IPS-20b (cell line): ENCODE results near the gene CTNND2.

Source experiments
- H3K27ac ChIP-seq: one replicate; pipeline ENCODE4 v1.5.1; 2013; ENCODE audit warnings: low read length
- H3K27me3 ChIP-seq: 2 replicates; pipeline ENCODE4 v1.6.1; 2013; ENCODE audit warnings: mild to moderate bottlenecking, low read length, inconsistent platforms; ENCODE audit not compliant: insufficient read depth
- H3K36me3 ChIP-seq: 2 replicates; pipeline ENCODE4 v1.6.1; 2013; ENCODE audit warnings: low read depth, mild to moderate bottlenecking, inconsistent platforms, low read length, moderate library complexity; ENCODE audit not compliant: insufficient read depth
- H3K4me1 ChIP-seq: 2 replicates; pipeline ENCODE4 v1.6.1; 2013; ENCODE audit warnings: mild to moderate bottlenecking, control low read depth, inconsistent platforms, low read length, moderate library complexity; ENCODE audit not compliant: insufficient read depth
- H3K4me3 ChIP-seq: 2 replicates; pipeline ENCODE4 v1.5.1; 2013; ENCODE audit warnings: mild to moderate bottlenecking, low read length, inconsistent platforms
- H3K9ac ChIP-seq: 2 replicates; pipeline ENCODE4 v1.6.1; 2013; ENCODE audit warnings: low read depth, mild to moderate bottlenecking, inconsistent platforms, low read length, moderate library complexity
- H3K9me3 ChIP-seq: 2 replicates; pipeline ENCODE4 v1.6.1; 2013; ENCODE audit warnings: mild to moderate bottlenecking, low read depth, low read length, inconsistent platforms; ENCODE audit not compliant: insufficient read depth

The CTNND2 gene

DNA sequence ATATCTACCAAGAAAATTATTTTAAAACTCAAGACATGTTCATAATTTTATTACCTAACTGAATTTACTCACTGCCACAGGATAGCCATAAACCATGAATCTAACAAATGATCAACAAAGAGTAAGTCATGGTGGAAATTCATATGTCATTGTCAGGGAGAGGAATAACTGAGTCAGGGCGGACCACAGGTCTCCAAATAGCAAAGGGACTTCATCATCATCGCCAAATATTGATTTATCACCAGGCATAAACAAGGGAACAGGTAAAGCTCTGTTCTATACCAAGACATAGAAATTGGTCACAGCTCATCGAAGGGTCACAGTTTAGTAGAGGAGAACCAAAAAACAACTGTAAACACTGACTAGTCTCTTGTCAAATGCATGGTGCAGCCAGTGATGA is 94.8 kb downstream of the CTNND2 start:
- Histone ChIP-seq H3K36me3 (no peaks in the 10 kb centered on the region), H3K9ac (no peak overlapping the region), H3K27ac (no peak overlapping the region), H3K4me1 (peaks cover 8% of the 10 kb centered on the region; the same call in 1 of the 2 replicates), H3K4me3 (no peak overlapping the region), H3K27me3 (no peaks in the 10 kb centered on the region), H3K9me3 (no peaks in the 10 kb centered on the region)

DNA sequence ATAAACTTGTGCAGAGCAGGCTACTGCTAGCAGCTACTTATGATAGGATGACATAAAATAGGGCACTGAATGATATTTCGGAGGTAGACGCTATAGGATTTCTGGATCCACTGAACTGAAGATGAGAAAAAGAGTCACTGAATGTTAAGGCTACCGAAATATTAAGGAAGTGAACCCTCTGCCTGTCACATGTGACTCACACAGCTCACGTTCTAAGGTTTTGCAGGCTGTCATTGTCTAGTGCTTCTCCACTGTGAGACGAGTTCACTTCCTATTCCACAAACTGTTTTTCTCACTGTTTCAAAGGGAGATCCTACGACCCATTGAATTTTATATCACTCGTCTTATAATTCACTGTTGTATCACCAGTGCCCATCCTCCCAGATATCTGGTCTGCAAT is 100.8 kb downstream of the CTNND2 start:
- Histone ChIP-seq H3K4me3 (no peak overlapping the region), H3K36me3 (no peaks in the 10 kb centered on the region), H3K9ac (no peak overlapping the region), H3K27ac (no peak overlapping the region), H3K9me3 (no peaks in the 10 kb centered on the region), H3K27me3 (no peaks in the 10 kb centered on the region), H3K4me1 (peaks cover 12% of the 10 kb centered on the region; the same call in 1 of the 2 replicates)

DNA sequence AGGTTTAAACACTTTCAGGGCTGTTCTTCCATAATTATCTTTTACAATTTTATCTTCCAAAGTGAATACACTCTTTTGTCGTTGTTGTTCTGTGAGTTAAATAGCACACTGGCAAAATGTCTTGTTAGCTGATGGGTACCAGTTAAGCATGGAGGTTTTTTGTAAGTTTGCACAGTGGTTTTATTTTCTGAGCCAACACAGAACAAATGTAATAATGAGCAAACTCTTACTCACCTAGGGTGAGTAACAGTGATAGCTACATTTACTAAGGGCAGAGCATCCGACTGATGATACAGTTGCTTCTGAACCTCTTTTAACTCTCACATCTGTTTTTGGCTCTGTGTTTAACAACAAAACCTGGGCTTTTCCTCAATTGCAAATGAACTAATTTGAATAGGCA is 103.2 kb downstream of the CTNND2 start:
- peaks cover 21% of the 10 kb centered on the region; the same call in 1 of the 2 replicates for H3K4me1 ChIP-seq
- no peak overlapping the region for H3K9ac ChIP-seq
- H3K36me3 ChIP-seq, result no peaks in the 10 kb centered on the region
- H3K4me3 ChIP-seq, result no peak overlapping the region
- H3K27ac ChIP-seq, result no peak overlapping the region
- no peaks in the 10 kb centered on the region for H3K9me3 ChIP-seq
- H3K27me3 ChIP-seq, result no peaks in the 10 kb centered on the region

DNA sequence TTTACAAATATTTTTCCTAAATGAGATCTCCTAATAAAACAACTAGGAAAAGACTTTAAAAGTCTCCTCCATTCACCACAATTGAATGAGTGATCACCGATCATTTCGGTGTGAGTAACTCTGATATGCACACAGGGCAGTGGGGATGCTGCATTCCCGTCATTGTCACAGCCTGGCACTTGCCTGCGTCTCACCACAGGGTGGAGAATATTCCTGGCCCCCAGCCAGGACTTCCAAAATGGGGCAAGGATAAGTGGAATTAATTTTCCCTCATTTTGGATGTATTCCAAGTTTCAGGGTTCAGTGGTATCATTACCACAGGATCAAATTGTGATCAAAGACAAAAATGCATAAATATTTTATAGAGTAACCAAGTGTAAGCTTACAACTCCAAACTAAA is 107.1 kb downstream of the CTNND2 start:
- no peaks in the 10 kb centered on the region for H3K9me3 ChIP-seq

DNA sequence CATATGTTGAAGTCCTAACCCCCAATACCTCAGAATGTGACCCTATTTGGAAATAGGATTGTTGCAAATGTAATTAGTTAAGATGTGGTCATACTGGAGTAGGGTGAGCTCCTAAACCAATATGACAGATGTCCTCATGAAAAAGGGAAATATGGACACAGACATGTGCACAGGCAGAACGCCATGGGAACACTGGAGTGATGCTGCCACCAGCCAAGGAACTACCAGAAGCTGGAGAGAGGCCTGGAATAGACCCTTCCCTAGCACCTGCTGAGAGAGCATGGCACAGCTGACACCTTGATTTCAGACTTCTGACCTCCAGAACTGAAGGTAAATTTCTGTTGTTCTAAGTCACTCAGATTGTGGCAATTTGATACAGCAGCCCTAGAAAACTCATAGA is 110.8 kb downstream of the CTNND2 start:
- no peak overlapping the region for H3K27ac ChIP-seq
- no peak overlapping the region for H3K9ac ChIP-seq
- no peaks in the 10 kb centered on the region for H3K27me3 ChIP-seq
- no peaks in the 10 kb centered on the region for H3K36me3 ChIP-seq
- H3K9me3 ChIP-seq, result no peaks in the 10 kb centered on the region
- H3K4me3 ChIP-seq, result no peak overlapping the region
- peaks cover 14% of the 10 kb centered on the region; the same call in 1 of the 2 replicates for H3K4me1 ChIP-seq

More for the DNA sequence above, 107.1 kb downstream of the CTNND2 start:
- peaks cover 14% of the 10 kb centered on the region; the same call in 1 of the 2 replicates for H3K4me1 ChIP-seq
- no peak overlapping the region for H3K4me3 ChIP-seq
- no peaks in the 10 kb centered on the region for H3K36me3 ChIP-seq
- H3K9ac ChIP-seq, result no peak overlapping the region
- H3K27me3 ChIP-seq, result no peaks in the 10 kb centered on the region
- H3K27ac ChIP-seq, result no peak overlapping the region

DNA sequence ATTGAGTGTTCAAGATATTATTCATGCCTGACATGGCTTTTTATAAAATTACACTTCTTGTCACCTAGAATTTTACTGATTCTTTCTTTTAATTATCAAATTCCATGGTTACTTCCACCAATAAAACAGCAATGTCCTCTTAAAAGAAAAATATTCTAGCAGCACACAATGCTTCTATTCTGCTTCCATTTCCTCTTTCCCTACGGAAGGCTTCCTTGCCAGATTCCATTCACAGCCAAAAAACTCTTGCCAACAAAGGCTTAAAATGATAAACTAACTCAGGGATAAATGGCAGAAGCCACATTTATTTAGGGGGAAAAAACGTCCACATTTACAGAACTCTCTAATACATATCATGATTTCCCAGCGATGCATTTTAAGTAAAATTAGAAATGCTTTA is 111.6 kb downstream of the CTNND2 start:
- H3K4me3 ChIP-seq, result no peak overlapping the region
- H3K9me3 ChIP-seq, result no peaks in the 10 kb centered on the region
- no peak overlapping the region for H3K9ac ChIP-seq
- no peaks in the 10 kb centered on the region for H3K27me3 ChIP-seq
- no peak overlapping the region for H3K27ac ChIP-seq
- peaks cover 14% of the 10 kb centered on the region; the same call in 1 of the 2 replicates for H3K4me1 ChIP-seq
- no peaks in the 10 kb centered on the region for H3K36me3 ChIP-seq

DNA sequence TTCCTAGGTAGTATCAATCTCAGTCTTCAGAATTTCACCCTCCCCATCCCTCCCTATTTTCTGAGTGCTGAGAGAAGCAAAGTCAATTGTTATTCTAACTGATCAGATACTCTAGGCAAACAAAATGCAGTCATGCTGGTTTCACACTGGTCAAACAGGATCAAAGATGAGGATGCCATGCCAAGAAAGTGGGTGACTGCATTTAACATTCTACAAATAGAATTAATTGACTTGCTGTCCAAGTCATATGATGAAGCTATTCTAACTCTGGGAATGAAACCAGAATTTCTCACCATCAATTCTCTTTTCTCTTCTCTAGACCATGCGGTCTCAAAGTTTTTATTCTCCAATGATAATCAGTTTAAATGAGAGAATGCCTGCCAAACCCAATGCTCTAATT is 112.5 kb downstream of the CTNND2 start:
- Histone ChIP-seq H3K27me3 (no peaks in the 10 kb centered on the region), H3K4me1 (peaks cover 6% of the 10 kb centered on the region; the same call in 1 of the 2 replicates), H3K27ac (no peak overlapping the region), H3K9me3 (no peaks in the 10 kb centered on the region), H3K36me3 (no peaks in the 10 kb centered on the region), H3K4me3 (no peak overlapping the region), H3K9ac (no peak overlapping the region)

DNA sequence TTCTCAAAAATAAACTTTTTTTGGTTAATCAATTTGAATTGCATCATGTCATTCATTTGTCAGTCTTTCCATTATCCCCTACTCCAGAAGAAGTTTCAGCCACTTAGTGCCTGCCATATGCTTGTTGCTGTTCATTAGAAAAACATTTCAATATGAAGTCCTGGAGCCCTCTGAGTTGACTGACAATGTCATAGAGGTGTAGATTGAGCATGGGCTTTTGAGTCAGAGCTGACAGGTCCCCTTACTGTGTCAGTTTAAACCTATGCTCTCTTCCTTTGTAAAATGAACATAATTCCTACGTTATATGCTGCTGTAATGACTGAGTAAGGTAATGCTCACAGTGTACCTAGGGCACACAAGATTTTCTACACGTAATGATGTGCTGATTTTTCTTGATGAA is 114.0 kb downstream of the CTNND2 start:
- H3K4me1 ChIP-seq, result peaks cover 4% of the 10 kb centered on the region; the same call in 1 of the 2 replicates
- no peak overlapping the region for H3K4me3 ChIP-seq
- no peak overlapping the region for H3K9ac ChIP-seq
- no peaks in the 10 kb centered on the region for H3K36me3 ChIP-seq
- H3K9me3 ChIP-seq, result no peaks in the 10 kb centered on the region
- H3K27me3 ChIP-seq, result no peaks in the 10 kb centered on the region
- H3K27ac ChIP-seq, result no peak overlapping the region

DNA sequence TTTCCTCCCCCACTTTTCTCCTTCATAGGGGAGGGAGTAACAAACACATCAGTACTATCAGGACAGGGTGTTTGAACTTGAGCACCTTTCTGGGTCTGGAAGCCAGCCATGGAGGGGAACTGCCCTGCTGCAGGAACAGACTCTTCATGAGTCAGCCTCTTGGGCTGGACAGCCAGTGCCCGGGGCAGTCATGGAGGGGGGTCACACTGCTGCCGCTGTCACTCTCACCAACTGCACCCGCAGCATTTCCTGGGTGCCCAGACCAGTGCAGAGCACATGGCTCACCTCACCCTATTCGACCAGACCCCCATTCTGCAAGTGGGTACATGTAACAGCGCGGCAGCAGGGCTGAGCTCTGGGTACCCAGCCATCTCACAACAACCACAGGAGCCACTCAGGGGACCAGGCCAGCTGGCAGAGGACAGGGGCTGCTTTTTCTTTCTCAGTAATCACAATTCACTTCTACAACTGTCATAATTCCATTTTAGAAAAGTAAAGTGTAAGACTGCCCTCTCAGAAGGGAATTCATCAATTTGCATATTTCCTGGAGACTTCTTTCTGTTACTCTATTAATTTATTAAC is 118.4 kb downstream of the CTNND2 start:
- H3K36me3 ChIP-seq, result no peaks in the 10 kb centered on the region
- no peaks in the 10 kb centered on the region for H3K27me3 ChIP-seq
- H3K4me3 ChIP-seq, result no peak overlapping the region
- peaks cover 3% of the 10 kb centered on the region; the same call in 1 of the 2 replicates for H3K9me3 ChIP-seq
- no peak overlapping the region for H3K27ac ChIP-seq
- H3K4me1 ChIP-seq, result no peaks in the 10 kb centered on the region
- no peak overlapping the region for H3K9ac ChIP-seq

DNA sequence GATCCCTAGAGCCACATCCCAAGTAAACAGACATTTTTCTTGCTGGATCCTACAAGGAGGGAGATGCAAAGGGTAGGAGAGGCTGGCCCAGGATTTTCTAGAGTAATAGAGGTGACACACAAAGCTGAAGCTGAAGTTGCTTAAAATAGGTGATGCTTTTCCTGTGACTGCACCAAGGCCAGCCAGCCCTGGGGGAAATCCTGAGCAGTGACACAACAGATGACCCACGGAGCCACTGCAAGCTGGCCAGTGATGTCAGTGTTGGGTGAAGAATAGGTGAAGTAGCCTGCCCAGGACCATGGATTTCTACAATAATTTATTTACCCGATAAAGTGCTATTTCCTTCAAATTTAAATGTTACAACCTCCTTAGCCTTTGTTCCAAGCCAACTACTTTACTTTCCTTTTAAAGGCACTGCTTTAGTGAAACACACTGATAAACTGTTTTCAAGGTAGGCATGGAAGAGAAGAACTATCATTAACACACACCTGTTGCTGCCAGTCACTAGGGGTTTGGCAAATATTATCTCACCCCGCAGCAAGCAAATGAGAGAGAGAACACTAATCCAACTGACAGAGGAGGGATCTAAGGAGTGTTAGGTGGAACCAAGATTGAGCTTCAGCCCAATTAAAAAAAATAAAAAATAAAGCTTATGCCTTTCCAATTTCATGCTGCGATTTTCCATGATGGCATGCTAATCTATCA is 123.5 kb downstream of the CTNND2 start:
- H3K4me3 ChIP-seq, result no peak overlapping the region
- H3K9me3 ChIP-seq, result peaks cover 3% of the 10 kb centered on the region; the same call in 1 of the 2 replicates
- H3K9ac ChIP-seq, result no peak overlapping the region
- H3K36me3 ChIP-seq, result no peaks in the 10 kb centered on the region
- H3K27me3 ChIP-seq, result no peaks in the 10 kb centered on the region
- H3K27ac ChIP-seq, result no peak overlapping the region
- no peaks in the 10 kb centered on the region for H3K4me1 ChIP-seq

DNA sequence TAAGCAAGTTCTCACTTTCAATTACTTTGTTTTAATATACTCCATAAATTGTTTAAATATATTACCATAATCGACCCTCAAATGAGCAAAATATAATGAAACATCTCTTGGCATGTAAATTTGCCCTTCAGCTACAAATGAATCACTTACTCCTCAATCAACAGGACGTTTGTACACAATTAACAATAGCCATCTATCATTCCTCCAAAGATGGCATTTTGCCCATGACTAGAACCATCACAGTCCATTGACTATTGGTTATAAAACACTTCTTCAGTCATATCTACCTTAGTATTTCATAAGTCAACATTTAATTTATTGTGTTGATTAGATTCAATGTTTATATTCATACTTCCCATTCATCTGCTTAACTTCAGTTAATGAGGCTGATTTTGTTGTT is 127.2 kb downstream of the CTNND2 start:
- H3K36me3 ChIP-seq, result no peaks in the 10 kb centered on the region
- no peaks in the 10 kb centered on the region for H3K4me1 ChIP-seq
- H3K27ac ChIP-seq, result no peak overlapping the region
- H3K27me3 ChIP-seq, result no peaks in the 10 kb centered on the region
- no peak overlapping the region for H3K4me3 ChIP-seq
- H3K9me3 ChIP-seq, result no peaks in the 10 kb centered on the region
- H3K9ac ChIP-seq, result no peak overlapping the region

DNA sequence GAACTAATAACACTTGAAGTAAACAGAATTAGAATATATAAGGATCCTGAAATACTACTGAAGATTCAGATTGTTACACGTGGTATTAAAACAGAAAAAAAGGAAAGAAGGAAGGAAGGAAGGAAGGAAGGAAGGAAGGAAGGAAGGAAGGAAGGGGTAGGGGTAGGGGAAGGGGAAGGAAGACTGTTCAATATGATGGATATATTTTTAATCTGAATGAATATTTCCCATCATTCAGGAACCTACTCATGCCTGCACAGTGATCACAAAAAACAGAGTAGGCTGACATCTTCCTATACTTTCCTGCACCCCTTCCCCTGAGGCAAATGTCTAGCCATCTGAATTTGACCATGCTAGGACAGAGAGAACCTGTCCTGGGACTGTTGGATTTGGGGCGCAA is 133.9 kb downstream of the CTNND2 start:
- no peak overlapping the region for H3K4me3 ChIP-seq
- H3K9me3 ChIP-seq, result no peaks in the 10 kb centered on the region
- no peaks in the 10 kb centered on the region for H3K27me3 ChIP-seq
- H3K9ac ChIP-seq, result no peak overlapping the region
- H3K27ac ChIP-seq, result no peak overlapping the region
- no peaks in the 10 kb centered on the region for H3K4me1 ChIP-seq
- no peaks in the 10 kb centered on the region for H3K36me3 ChIP-seq
